Nephron progenitor cell (in vitro differentiated cells): ENCODE measurements around the gene ZNF620.

Source experiments
- DNase-seq: peaks from one replicate; pipeline ENCODE4 v3.0.0; 2021
- H3K27ac Mint-ChIP-seq: 2 replicates; pipeline ENCODE4 v1.8.0; 2021; ENCODE audit warnings: mild to moderate bottlenecking, moderate library complexity, mixed read lengths
- H3K27me3 Mint-ChIP-seq: 2 replicates; pipeline ENCODE4 v1.8.0; 2021; ENCODE audit warnings: mild to moderate bottlenecking, low read depth, mixed read lengths; ENCODE audit not compliant: poor library complexity
- H3K36me3 Mint-ChIP-seq: 2 replicates; pipeline ENCODE4 v1.8.0; 2021; ENCODE audit warnings: low read depth, mixed read lengths
- H3K4me1 Mint-ChIP-seq: 2 replicates; pipeline ENCODE4 v1.8.0; 2021; ENCODE audit warnings: mixed read lengths
- H3K4me3 Mint-ChIP-seq: 2 replicates; pipeline ENCODE4 v1.8.0; 2021; ENCODE audit warnings: mild to moderate bottlenecking, moderate library complexity, mixed read lengths
- H3K9me3 Mint-ChIP-seq: 2 replicates; pipeline ENCODE4 v1.8.0; 2021; ENCODE audit warnings: mild to moderate bottlenecking, moderate library complexity, mixed read lengths
- CTCF ChIP-seq: fragments of 200-600 bp; sonication (generic); IDR thresholded peaks from 2 replicates; pipeline ENCODE4 v1.5.0; 2021; ENCODE audit warnings: antibody characterized with exemption

The ZNF620 gene

GRCh38 chr3:40516201-40516600 is 10.4 kb downstream of the ZNF620 start:
- Mint-ChIP-seq H3K27me3 (peaks cover 2% of the 10 kb centered on the region), H3K36me3 (peaks cover 73% of the 10 kb centered on the region), H3K9me3 (no peaks in the 10 kb centered on the region), H3K4me3 (no peak overlapping the region), H3K27ac (peak overlapping the region; percentile 14), H3K4me1 (no peaks in the 10 kb centered on the region)
- no peak for DNase-seq
- TF ChIP-seq CTCF, result no peak

GRCh38 chr3:40518067-40518466 is 12.2 kb downstream of the ZNF620 start:
- no peak for TF ChIP-seq CTCF
- Mint-ChIP-seq H3K36me3 (peaks cover 59% of the 10 kb centered on the region), H3K4me3 (no peak overlapping the region), H3K27me3 (peaks cover 2% of the 10 kb centered on the region), H3K27ac (no peak overlapping the region), H3K4me1 (no peaks in the 10 kb centered on the region), H3K9me3 (no peaks in the 10 kb centered on the region)
- no peak for DNase-seq

GRCh38 chr3:40518848-40519247 is 13.0 kb downstream of the ZNF620 start:
- peaks cover 53% of the 10 kb centered on the region for H3K36me3 Mint-ChIP-seq
- peaks cover 2% of the 10 kb centered on the region for H3K4me1 Mint-ChIP-seq
- TF ChIP-seq CTCF, result no peak
- no peak overlapping the region for H3K4me3 Mint-ChIP-seq
- H3K27ac Mint-ChIP-seq, result no peak overlapping the region
- peaks cover 2% of the 10 kb centered on the region for H3K27me3 Mint-ChIP-seq
- DNase-seq, result no peak
- no peaks in the 10 kb centered on the region for H3K9me3 Mint-ChIP-seq

- TF ChIP-seq CTCF, result no peak
- no peak overlapping the region for H3K27ac Mint-ChIP-seq
Measured at GRCh38 chr3:40521254-40521653, 15.4 kb downstream of the ZNF620 start.

GRCh38 chr3:40523781-40524180 is 17.9 kb downstream of the ZNF620 start:
- peaks cover 3% of the 10 kb centered on the region for H3K27me3 Mint-ChIP-seq
- DNase-seq, result no peak
- no peak for TF ChIP-seq CTCF
- H3K9me3 Mint-ChIP-seq, result no peaks in the 10 kb centered on the region
- H3K27ac Mint-ChIP-seq, result no peak overlapping the region
- peaks cover 32% of the 10 kb centered on the region for H3K36me3 Mint-ChIP-seq
- H3K4me1 Mint-ChIP-seq, result peaks cover 29% of the 10 kb centered on the region
- H3K4me3 Mint-ChIP-seq, result peak overlapping the region; percentile 99

More at GRCh38 chr3:40521254-40521653, 15.4 kb downstream of the ZNF620 start:
- DNase-seq, result no peak
- no peak overlapping the region for H3K4me3 Mint-ChIP-seq
- H3K36me3 Mint-ChIP-seq, result peaks cover 33% of the 10 kb centered on the region
- H3K4me1 Mint-ChIP-seq, result peaks cover 19% of the 10 kb centered on the region
- peaks cover 5% of the 10 kb centered on the region for H3K27me3 Mint-ChIP-seq
- H3K9me3 Mint-ChIP-seq, result no peaks in the 10 kb centered on the region

- TF ChIP-seq CTCF, result no peak
- Mint-ChIP-seq H3K36me3 (peaks cover 33% of the 10 kb centered on the region), H3K27ac (peak overlapping the region; percentile 63), H3K9me3 (no peaks in the 10 kb centered on the region), H3K4me1 (peaks cover 29% of the 10 kb centered on the region), H3K4me3 (peak overlapping the region; percentile 99), H3K27me3 (peaks cover 3% of the 10 kb centered on the region)
- DNase-seq, result no peak
Measured at GRCh38 chr3:40524222-40524567, 18.4 kb downstream of the ZNF620 start.
